Measurements from ENCODE around the gene GPR15. TPM values are rescaled to one million over a fixed set of nuclear protein-coding genes. Genes with fewer than 3 reads are reported as not detected.

The GPR15 gene
- total and polyA plus RNA-seq, 12 donors, result 0.14 to 0.39 TPM; not detected in 10

- Histone ChIP-seq H3K27ac (no peak overlapping the region), H3K9me3 (replicated peaks in 1 of 3) (no peaks in the 10 kb centered on the region), H3K4me1 (replicated peaks in 1 of 2) (no peaks in the 10 kb centered on the region), H3K4me3 (no peak overlapping the region), H3K36me3 (replicated peaks in 1 of 2) (no peaks in the 10 kb centered on the region), H3K27me3 (no peaks in the 10 kb centered on the region)
- no peak for DNase-seq
- 67 to 80% (median 79%) methylated on average over 4 of the region's 4 CpGs for WGBS, 4 donors
- intact Hi-C loops (cut with DNase I), result no loop called here
- TF ChIP-seq POLR2A (IDR thresholded peaks at IDR 0.05), result no peak
- no peak for TF ChIP-seq CTCF (IDR thresholded peaks at IDR 0.05)
Measured at GRCh38 chr3:98563661-98564281, 32.0 kb downstream of the GPR15 start.

- no peaks in the 10 kb centered on the region for H3K4me1 ChIP-seq (replicated peaks in 1 of 2)
- no peaks in the 10 kb centered on the region for H3K9me3 ChIP-seq (replicated peaks in 1 of 3)
- no peaks in the 10 kb centered on the region for H3K27me3 ChIP-seq
- H3K27ac ChIP-seq, result no peak overlapping the region
- no peak overlapping the region for H3K4me3 ChIP-seq
- no peak for TF ChIP-seq CTCF (IDR thresholded peaks at IDR 0.05)
- no peak for TF ChIP-seq POLR2A (IDR thresholded peaks at IDR 0.05)
- DNase-seq, result no peak
- WGBS, 4 donors, result 78 to 86% (median 82%) methylated on average over 7 of the region's 7 CpGs
- intact Hi-C loops (cut with DNase I), result no loop called here
- no peaks in the 10 kb centered on the region for H3K36me3 ChIP-seq (replicated peaks in 1 of 2)
Measured at GRCh38 chr3:98564282-98565005, 32.7 kb downstream of the GPR15 start.

GRCh38 chr3:98565237-98565643 lies 33.5 kb downstream of the GPR15 start:
- TF ChIP-seq CTCF (IDR thresholded peaks at IDR 0.05), result no peak
- no peak for TF ChIP-seq POLR2A (IDR thresholded peaks at IDR 0.05)
- intact Hi-C loops (cut with DNase I), result no loop called here
- Histone ChIP-seq H3K4me3 (no peak overlapping the region), H3K27ac (no peak overlapping the region), H3K4me1 (replicated peaks in 1 of 2) (no peaks in the 10 kb centered on the region), H3K27me3 (no peaks in the 10 kb centered on the region), H3K9me3 (replicated peaks in 1 of 3) (no peaks in the 10 kb centered on the region), H3K36me3 (replicated peaks in 1 of 2) (no peaks in the 10 kb centered on the region)
- DNase-seq, result no peak
- WGBS, 4 donors, result 46 to 88% (median 70%) methylated on average over 3 of the region's 3 CpGs

GRCh38 chr3:98565843-98566242 lies 34.1 kb downstream of the GPR15 start:
- intact Hi-C loops (cut with DNase I), result no loop called here
- TF ChIP-seq CTCF (IDR thresholded peaks at IDR 0.05), result no peak

More at GRCh38 chr3:98565843-98566242, 34.1 kb downstream of the GPR15 start:
- H3K27me3 ChIP-seq, result no peaks in the 10 kb centered on the region
- H3K4me1 ChIP-seq (replicated peaks in 1 of 2), result no peaks in the 10 kb centered on the region
- 73 to 85% (median 82%) methylated on average over 6 of the region's 6 CpGs for WGBS, 4 donors
- DNase-seq, result no peak
- no peaks in the 10 kb centered on the region for H3K36me3 ChIP-seq (replicated peaks in 1 of 2)
- H3K9me3 ChIP-seq (replicated peaks in 1 of 3), result no peaks in the 10 kb centered on the region
- H3K27ac ChIP-seq, result no peak overlapping the region
- no peak overlapping the region for H3K4me3 ChIP-seq
